ENCODE data around the gene TXNIP.
A peak's percentile ranks its signal among the peaks of the same experiment; 100 is the strongest.

Gene TXNIP

DNA sequence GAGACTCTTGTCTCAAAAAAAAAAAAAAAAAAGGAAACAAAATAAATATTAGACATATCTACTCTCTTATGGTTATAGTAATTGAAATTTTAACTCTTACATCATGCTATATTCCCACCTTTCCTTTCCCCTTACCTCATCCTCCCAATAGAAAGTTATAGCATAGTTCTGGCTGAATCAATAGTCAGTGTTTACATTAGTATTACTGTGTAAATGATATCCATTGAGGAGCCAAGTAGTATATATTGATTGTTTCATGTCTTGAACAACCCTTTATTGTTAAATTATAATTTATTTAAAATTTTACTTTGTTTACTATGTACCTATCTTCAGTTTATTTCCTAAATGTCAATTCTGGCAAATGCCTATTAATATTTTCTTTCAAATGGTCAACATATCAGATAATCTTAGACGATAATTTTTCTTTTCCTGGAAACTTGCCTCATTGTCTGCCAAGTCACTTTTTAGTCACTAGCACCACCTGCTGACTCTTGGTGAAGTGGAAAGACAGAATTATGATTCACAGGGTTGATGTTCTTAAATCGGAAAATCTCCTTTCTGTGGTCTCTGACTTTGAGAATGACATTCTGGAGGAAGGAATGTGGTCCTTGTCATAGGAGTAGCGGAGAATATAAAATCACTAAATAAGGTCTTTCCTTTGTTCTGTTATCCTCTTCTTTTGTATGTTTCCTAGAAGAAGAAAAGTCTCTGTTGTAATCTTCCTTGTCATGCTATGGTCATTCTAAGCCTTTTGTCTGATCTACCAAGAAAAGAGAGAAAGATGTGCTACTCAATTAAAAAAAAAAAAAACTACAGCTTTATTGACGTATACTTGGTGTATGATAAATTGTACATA is 16.6 kb upstream of the TXNIP start:
- DNase-seq (ENCODE audit: insufficient read length, low spot score): no peak
- FAIRE-seq: peak; percentile 64

DNA sequence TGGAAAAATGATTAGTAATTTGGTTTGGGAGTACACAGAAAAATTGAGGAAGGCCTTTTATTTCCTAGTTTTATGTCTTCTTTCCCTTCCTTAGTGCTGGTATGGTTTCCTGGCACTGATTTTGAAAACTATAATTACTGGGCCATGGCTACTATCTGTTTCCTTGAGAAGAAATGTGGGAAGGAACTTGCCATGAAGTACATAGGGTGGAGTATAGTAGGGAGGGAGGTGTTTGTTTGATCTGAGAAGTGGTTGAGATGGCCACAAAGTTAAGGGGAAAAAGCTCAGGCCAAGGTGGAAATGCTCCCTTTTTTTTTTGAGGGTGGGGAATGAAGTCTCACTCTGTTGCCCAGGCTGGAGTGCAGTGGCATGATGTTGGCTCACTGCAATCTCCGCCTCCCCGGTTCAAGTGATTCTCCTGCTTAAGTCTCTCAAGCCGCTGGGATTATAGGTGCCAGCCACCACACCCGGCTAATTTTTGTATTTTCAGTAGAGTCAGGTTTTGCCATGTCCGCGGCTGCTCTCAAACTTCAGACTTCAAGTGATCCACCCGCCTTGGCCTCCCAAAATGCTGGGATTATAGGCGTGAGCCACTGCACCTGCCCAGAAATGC is 13.9 kb upstream of the TXNIP start:
- FAIRE-seq (no peak), DNase-seq (ENCODE audit: insufficient read length, low spot score) (no peak)

GRCh38 chr1:146007489-146008133 is 11.2 kb upstream of the TXNIP start:
- no peak for FAIRE-seq

DNA sequence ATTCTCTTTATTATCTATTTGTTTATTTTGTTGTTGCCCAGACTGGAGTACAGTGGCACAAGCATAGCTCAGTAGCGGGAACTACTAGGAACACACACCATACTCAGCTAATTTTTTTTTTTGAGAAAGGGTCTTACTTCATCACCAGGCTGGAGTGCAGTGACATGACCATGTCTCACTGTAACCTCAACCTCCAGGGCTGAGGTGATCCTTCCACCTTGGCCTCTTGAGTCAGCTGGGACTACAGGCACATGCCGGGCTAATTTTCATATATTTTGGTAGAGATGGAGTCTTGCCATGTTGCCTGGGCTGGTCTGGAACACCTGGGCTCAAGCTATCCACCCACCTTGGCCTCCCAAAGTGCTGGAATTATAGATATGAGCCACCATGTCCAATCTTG is 5.3 kb upstream of the TXNIP start:
- DNase-seq (ENCODE audit: insufficient read length, low spot score): no peak
- FAIRE-seq: no peak

More at GRCh38 chr1:146007489-146008133, 11.2 kb upstream of the TXNIP start:
- DNase-seq (ENCODE audit: insufficient read length, low spot score): no peak

GRCh38 chr1:145999321-146000024 is 3.1 kb upstream of the TXNIP start:
- DNase-seq (ENCODE audit: insufficient read length, low spot score) (no peak), FAIRE-seq (no peak)

DNA sequence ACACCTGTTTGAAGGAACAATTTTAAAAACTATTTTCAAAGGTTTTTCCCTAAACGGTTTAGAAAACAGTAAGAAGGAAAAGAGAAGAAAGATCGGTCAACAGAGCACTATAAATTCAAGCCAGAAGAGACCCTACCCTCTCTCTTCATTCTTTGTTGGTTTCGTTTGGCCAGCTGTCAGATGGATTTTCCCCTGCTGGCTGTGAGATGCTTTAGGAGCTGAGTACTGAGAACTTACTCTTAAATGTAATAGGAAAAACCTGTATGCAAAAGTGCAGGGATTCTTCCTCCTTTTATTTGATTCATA is 1.3 kb upstream of the TXNIP start:
- no peak for DNase-seq (ENCODE audit: insufficient read length, low spot score)
- no peak for FAIRE-seq

- DNase-seq (ENCODE audit: insufficient read length, low spot score) (no peak), FAIRE-seq (peak; percentile 68)
Measured at GRCh38 chr1:145997016-145997717, 788 bp upstream of the TXNIP start.

GRCh38 chr1:145995964-145996432 is 381 bp downstream of the TXNIP start:
- no peak for FAIRE-seq
- DNase-seq (ENCODE audit: insufficient read length, low spot score): no peak

GRCh38 chr1:145995148-145995881 is 1.1 kb downstream of the TXNIP start:
- peak; percentile 23 for FAIRE-seq

GRCh38 chr1:145994391-145995120 is 1.8 kb downstream of the TXNIP start:
- no peak for FAIRE-seq

More at GRCh38 chr1:145995148-145995881, 1.1 kb downstream of the TXNIP start:
- no peak for DNase-seq (ENCODE audit: insufficient read length, low spot score)

GRCh38 chr1:145993618-145994390 is 2.6 kb downstream of the TXNIP start:
- FAIRE-seq: no peak
- no peak for DNase-seq (ENCODE audit: insufficient read length, low spot score)

More at GRCh38 chr1:145994391-145995120, 1.8 kb downstream of the TXNIP start:
- no peak for DNase-seq (ENCODE audit: insufficient read length, low spot score)

DNA sequence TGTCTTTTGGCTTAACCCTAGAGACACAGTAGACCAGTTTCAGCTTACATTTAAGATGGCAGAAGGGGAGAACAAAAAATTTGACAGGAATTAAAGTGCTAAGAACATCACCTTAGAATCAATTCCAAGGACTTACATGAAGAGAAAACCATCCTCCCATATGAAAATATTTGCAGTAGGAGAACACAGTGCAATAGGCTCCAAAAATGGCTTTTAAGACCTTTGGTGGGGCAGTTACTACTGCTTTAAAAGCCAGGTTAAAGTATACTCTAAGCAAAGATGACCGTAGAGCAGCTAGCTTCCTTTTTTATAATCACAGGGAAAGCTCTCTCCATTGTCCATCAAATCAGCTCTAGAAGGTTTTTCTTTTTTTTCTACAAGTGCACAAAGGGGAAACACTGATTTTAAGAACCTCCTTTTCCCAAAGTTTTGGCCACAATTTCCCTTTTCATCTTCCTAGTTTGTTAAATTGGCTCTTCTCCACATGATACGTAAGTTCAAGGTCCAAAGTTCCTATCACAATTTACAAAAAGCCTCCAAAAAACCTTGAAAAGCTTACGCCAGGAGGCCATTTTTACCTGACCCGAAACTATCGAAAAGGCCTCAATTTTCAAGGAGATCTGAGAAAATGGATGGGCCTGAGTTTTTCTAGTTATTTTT is 3.3 kb downstream of the TXNIP start:
- FAIRE-seq (no peak), DNase-seq (ENCODE audit: insufficient read length, low spot score) (no peak)

DNA sequence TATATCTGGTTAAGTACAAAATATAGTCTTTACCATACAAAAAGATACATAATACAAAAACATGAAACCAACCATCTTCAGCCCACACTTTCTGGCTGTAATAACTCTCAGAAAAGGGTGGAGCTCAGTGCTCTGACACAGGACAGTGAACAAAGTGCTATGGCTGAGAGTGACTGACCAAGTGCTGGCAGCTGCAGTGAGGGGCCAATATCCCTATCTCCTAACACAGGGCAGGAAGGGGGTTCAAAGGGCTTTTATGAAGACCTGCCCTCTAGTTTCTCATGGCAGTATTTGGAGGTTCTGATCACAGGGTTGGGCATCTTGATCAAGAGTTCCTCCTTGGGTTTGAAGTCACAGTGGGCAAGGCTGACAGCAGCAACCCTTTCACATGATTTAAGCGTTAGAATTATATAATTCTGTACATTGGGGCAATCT is 3.9 kb downstream of the TXNIP start:
- DNase-seq (ENCODE audit: insufficient read length, low spot score) (no peak), FAIRE-seq (no peak)

- no peak for FAIRE-seq
Measured at GRCh38 chr1:145991735-145992412, 4.5 kb downstream of the TXNIP start.

GRCh38 chr1:145990249-145990855 is 6.0 kb downstream of the TXNIP start:
- no peak for DNase-seq (ENCODE audit: insufficient read length, low spot score)

More at GRCh38 chr1:145991735-145992412, 4.5 kb downstream of the TXNIP start:
- DNase-seq (ENCODE audit: insufficient read length, low spot score): no peak

DNA sequence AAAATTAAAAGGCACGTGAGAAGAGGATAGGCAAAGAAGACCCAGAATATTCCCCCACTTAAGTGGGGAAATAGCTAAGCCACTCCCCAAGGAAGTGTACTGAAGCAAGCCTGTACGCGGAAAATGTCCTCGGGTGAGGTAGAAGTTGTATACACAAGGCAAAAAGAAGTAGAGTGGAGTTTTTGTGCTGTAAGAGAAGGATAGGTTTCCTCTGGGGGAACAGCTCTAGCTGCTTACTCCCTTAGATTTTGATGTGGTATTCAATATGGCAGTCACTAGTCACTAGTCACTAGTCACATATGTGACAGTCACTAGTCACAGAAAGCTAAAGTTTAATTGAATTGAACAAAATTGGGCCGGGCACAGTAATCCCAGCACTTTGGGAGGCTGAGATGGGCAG is 7.6 kb downstream of the TXNIP start:
- no peak for FAIRE-seq
- no peak for DNase-seq (ENCODE audit: insufficient read length, low spot score)

More at GRCh38 chr1:145990249-145990855, 6.0 kb downstream of the TXNIP start:
- no peak for FAIRE-seq

DNA sequence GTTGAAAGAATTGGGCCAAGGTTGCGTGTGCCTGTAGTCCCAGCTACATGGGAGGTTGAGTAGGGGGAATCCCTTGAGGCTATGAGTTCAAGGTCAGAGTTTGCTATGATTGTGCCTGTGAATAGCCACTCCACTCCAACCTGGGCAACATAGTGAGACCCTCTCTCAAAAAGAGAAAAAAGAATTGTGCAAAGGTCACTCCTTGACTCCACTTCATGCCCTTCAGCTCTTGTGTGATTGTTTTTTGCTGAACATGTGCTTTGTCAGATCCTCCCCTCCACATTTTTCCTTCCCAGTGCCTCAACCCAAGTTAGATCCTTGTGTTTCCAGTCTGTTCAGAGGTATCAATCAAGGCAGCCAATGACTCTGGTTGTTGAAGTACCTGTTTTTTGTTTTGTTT is 8.5 kb downstream of the TXNIP start:
- FAIRE-seq (no peak), DNase-seq (ENCODE audit: insufficient read length, low spot score) (no peak)

Data from GM19239 (cell line).